ENCODE results near the gene ADAM22. TPM values are rescaled to one million over a fixed set of nuclear protein-coding genes. Genes with fewer than 3 reads are reported as not detected.

ADAM22 gene
- total and polyA plus RNA-seq, 12 donors, result 0.19 to 3.7 (median 1.5) TPM

DNA sequence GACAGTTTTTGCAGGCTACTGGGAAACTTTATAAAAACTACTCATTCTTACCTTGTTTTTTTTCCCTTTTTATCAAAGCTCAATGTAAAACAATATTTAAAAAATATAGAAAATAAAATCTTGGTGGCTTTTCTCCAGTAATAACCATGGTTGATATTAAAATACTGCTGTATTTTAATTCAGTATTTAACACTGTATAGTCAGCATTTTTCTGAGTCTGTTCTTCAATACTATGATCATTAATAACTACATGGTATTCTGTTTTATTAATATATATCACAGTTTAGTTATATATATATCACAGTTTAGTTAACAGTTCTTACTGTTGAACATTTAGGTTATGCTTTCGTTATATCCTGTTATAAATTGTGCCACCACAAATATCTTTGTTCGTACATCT, 207.4 kb downstream of the ADAM22 start:
- intact Hi-C loops (cut with DNase I), result no loop called here

DNA sequence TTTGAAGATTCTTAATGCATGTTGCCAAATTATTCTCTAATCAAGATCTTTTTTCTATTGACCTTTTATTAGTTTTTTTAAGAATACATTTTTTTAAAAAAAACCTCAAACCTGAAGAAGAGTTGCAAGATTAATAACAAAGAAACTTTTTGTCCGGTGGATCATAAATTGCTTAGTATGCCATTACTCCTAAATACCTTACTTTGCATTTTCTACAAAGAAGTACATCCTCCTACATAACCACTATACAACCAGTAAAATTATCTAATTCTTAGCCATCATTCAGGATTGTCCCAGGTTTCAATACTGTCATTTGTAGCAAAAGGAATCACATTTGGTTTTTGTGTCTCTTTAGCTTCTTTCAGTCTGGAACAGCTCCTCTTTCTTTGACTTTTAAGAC, 207.9 kb downstream of the ADAM22 start:
- Histone ChIP-seq H3K4me1 (peaks cover 0 to 9% (median 0%) of the 10 kb centered on the region in 9 donors), H3K4me3 (no peak overlapping the region), H3K27me3 (no peaks in the 10 kb centered on the region), H3K27ac (no peak overlapping the region), H3K9me3 (no peaks in the 10 kb centered on the region), H3K36me3 (no peaks in the 10 kb centered on the region)
- intact Hi-C loops (cut with DNase I), result no loop called here
- TF ChIP-seq, protein P1, sequence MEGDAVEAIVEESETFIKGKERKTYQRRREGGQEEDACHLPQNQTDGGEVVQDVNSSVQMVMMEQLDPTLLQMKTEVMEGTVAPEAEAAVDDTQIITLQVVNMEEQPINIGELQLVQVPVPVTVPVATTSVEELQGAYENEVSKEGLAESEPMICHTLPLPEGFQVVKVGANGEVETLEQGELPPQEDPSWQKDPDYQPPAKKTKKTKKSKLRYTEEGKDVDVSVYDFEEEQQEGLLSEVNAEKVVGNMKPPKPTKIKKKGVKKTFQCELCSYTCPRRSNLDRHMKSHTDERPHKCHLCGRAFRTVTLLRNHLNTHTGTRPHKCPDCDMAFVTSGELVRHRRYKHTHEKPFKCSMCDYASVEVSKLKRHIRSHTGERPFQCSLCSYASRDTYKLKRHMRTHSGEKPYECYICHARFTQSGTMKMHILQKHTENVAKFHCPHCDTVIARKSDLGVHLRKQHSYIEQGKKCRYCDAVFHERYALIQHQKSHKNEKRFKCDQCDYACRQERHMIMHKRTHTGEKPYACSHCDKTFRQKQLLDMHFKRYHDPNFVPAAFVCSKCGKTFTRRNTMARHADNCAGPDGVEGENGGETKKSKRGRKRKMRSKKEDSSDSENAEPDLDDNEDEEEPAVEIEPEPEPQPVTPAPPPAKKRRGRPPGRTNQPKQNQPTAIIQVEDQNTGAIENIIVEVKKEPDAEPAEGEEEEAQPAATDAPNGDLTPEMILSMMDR (IDR thresholded peaks at IDR 0.05), result no peak
- DNase-seq (no peak), ATAC-seq (no peak)
- WGBS, 2 donors, result 98% methylated on average over 1 of the region's 1 CpG

More for the DNA sequence above, 207.4 kb downstream of the ADAM22 start:
- peaks cover 0 to 4% (median 0%) of the 10 kb centered on the region in 9 donors for H3K4me1 ChIP-seq
- no peaks in the 10 kb centered on the region for H3K27me3 ChIP-seq
- TF ChIP-seq, protein P1 (IDR thresholded peaks at IDR 0.05), result no peak
- no peak overlapping the region for H3K4me3 ChIP-seq
- ATAC-seq, result no peak
- 93 to 96% methylated on average over 2 of the region's 2 CpGs for WGBS, 2 donors
- no peak overlapping the region for H3K27ac ChIP-seq
- H3K36me3 ChIP-seq, result no peaks in the 10 kb centered on the region
- no peaks in the 10 kb centered on the region for H3K9me3 ChIP-seq
- DNase-seq, result no peak

DNA sequence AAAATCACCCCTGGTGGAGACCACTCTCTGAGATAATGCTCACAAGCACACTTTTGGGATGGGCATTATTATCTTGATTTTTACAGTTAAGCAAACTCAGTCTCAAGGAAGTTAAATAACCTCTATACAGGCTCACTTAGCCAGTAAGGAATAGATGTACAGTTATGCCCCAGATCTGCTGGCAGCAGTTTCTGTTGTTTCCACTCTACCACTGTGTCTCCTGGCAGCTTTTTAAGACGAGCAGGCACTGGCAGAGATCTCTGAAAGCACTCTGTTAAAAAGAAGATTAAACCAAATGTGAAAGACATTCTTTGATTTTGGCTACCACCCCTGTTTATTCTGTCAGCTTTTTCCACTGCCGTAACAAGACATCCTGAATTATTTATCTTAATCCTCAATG, 212.6 kb downstream of the ADAM22 start:
- WGBS, 2 donors, result 37 to 39% methylated on average over 2 of the region's 2 CpGs
- Histone ChIP-seq H3K9me3 (no peaks in the 10 kb centered on the region), H3K27me3 (no peaks in the 10 kb centered on the region), H3K36me3 (peaks cover 0 to 3% (median 0%) of the 10 kb centered on the region in 9 donors), H3K4me1 (peaks cover 0 to 15% (median 0%) of the 10 kb centered on the region in 9 donors), H3K4me3 (no peak overlapping the region), H3K27ac (no peak overlapping the region)
- intact Hi-C loops (cut with DNase I), result no loop called here
- TF ChIP-seq, protein P1 (IDR thresholded peaks at IDR 0.05), result no peak
- peak in 4 of 8 donors; percentile 48 to 79 (median 62) for ATAC-seq
- DNase-seq, result no peak

DNA sequence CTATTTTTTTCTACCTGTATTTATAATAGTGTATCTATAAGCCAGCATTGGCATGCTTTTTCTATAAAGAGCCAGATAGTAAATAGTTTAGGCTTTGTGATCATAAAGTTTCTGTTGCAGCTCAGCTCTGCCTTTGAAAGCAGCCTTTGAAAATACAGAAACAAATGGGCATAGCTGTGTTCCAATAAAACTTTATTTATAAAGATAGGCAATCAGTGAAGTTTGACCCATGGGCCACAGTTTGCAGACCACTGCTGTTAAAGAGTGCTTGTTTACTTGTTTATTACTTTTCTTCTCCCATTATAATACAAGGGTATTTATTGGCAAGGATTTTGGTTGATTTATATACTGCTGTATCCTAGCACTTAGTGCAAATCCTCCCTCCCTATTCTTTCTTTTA, 213.3 kb downstream of the ADAM22 start:
- peak overlapping the region in 1 of 10 donors; percentile 12 for H3K27ac ChIP-seq
- DNase-seq, result no peak
- no peak for ATAC-seq

More for the DNA sequence above, 213.3 kb downstream of the ADAM22 start:
- intact Hi-C loops (cut with DNase I), result no loop called here
- Histone ChIP-seq H3K9me3 (no peaks in the 10 kb centered on the region), H3K27me3 (no peaks in the 10 kb centered on the region), H3K36me3 (peaks cover 0 to 5% (median 0%) of the 10 kb centered on the region in 9 donors), H3K4me1 (peaks cover 0 to 15% (median 0%) of the 10 kb centered on the region in 9 donors), H3K4me3 (no peak overlapping the region)
- TF ChIP-seq, protein P1 (IDR thresholded peaks at IDR 0.05), result no peak

Measured in heart right ventricle (tissue), 16 donors.